ENCODE data around the gene DUSP9. TPM values are rescaled to one million over a fixed set of nuclear protein-coding genes. Genes with fewer than 3 reads are reported as not detected.

DUSP9 gene
- total RNA-seq, 4 donors from 2014 or later, result 0.22 to 0.38 (median 0.34) TPM; not detected in 1

GRCh38 chrX:153648358-153649177, 1.6 kb downstream of the DUSP9 start:
- no peak for TF ChIP-seq CTCF (IDR thresholded peaks at IDR 0.05; ENCODE audit: low read depth)

- TF ChIP-seq CTCF (IDR thresholded peaks at IDR 0.05; ENCODE audit: low read depth), result no peak
These were observed 2.3 kb downstream of the DUSP9 start for GRCh38 chrX:153649178-153649914.

- no peak for TF ChIP-seq CTCF (IDR thresholded peaks at IDR 0.05; ENCODE audit: low read depth)
These were observed 3.1 kb downstream of the DUSP9 start for GRCh38 chrX:153649915-153650782.

- no peak for TF ChIP-seq CTCF (IDR thresholded peaks at IDR 0.05; ENCODE audit: low read depth)
These were observed 4.0 kb downstream of the DUSP9 start for GRCh38 chrX:153650959-153651358.

- TF ChIP-seq CTCF (IDR thresholded peaks at IDR 0.05; ENCODE audit: low read depth), result no peak
These were observed 4.6 kb downstream of the DUSP9 start for GRCh38 chrX:153651540-153652079.

- no peak for TF ChIP-seq CTCF (IDR thresholded peaks at IDR 0.05; ENCODE audit: low read depth)
These were observed 6.6 kb downstream of the DUSP9 start for GRCh38 chrX:153653556-153653955.
